ENCODE results near the gene KLK13.

DNA sequence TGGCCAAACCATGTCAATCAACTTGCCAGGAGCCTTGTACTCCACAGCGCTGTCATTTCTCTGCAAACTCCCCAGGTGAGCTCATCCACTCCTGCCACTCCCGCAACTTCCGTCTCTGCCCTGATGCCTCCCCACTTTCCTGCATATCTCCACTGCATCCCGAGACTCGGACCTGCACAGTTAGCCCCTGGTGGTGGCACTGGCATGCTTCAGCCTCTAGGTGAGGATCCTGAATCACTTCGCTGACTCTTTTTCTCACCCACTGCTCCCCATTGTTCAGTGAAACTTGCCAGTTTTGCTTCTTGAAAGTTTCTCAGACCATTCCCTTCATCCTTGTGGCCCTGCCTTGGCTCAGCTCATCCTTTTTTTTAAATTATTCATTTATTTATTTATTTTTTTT lies 46.7 kb upstream of the KLK13 start:
- TF ChIP-seq EZH2 (IDR thresholded peaks at IDR 0.05; ENCODE audit: borderline replicate concordance, low read depth, low read length, poor library complexity, severe bottlenecking): no peak
- TF ChIP-seq, protein P1, sequence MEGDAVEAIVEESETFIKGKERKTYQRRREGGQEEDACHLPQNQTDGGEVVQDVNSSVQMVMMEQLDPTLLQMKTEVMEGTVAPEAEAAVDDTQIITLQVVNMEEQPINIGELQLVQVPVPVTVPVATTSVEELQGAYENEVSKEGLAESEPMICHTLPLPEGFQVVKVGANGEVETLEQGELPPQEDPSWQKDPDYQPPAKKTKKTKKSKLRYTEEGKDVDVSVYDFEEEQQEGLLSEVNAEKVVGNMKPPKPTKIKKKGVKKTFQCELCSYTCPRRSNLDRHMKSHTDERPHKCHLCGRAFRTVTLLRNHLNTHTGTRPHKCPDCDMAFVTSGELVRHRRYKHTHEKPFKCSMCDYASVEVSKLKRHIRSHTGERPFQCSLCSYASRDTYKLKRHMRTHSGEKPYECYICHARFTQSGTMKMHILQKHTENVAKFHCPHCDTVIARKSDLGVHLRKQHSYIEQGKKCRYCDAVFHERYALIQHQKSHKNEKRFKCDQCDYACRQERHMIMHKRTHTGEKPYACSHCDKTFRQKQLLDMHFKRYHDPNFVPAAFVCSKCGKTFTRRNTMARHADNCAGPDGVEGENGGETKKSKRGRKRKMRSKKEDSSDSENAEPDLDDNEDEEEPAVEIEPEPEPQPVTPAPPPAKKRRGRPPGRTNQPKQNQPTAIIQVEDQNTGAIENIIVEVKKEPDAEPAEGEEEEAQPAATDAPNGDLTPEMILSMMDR (conservative IDR thresholded peaks at IDR 0.05; ENCODE audit: low read depth, low read length): 0 out of 2 replicates have a peak, but pooled peaks have one; percentile 10

All from A673 (cell line).